ENCODE results near the gene FCN1.
"Not testable (repeated sequence)": the region's sequence is repeated elsewhere in the genome, so short reads cannot be mapped to it uniquely, and the experiment has no call there.

FCN1 gene

DNA sequence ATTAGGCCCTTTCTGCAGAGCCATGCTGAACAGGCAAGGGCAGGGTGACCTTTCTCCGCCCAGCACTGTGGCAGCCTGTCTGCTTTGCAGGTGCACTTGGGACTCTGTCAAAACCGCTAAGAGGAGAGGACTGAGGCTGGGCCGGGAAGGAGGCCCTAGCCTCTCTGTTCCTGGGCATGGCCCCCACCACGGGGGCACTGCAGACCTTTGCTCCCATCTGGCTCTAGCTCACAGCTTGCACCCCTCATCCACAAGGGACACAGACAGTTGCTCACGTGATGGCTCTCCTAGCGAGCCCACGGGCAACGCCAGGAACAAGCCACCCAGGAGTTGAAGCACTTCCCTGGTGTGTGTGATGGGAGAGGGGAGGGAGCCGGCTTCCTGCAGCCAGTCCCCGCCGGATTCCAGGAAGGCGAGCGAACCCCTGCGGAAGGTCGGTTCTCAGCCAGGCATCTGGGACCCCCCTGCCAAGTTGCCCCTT lies 43.0 kb upstream of the FCN1 start:
- Histone ChIP-seq H3K4me1 (no peaks in the 10 kb centered on the region; the same call in none of the 2 replicates), H3K4me3 (ENCODE audit: low read depth, low read length) (no peak overlapping the region), H3K27me3 (no peaks in the 10 kb centered on the region), H3K36me3 (no peaks in the 10 kb centered on the region), H3K9me3 (no peaks in the 10 kb centered on the region)
- TF ChIP-seq, protein P1, sequence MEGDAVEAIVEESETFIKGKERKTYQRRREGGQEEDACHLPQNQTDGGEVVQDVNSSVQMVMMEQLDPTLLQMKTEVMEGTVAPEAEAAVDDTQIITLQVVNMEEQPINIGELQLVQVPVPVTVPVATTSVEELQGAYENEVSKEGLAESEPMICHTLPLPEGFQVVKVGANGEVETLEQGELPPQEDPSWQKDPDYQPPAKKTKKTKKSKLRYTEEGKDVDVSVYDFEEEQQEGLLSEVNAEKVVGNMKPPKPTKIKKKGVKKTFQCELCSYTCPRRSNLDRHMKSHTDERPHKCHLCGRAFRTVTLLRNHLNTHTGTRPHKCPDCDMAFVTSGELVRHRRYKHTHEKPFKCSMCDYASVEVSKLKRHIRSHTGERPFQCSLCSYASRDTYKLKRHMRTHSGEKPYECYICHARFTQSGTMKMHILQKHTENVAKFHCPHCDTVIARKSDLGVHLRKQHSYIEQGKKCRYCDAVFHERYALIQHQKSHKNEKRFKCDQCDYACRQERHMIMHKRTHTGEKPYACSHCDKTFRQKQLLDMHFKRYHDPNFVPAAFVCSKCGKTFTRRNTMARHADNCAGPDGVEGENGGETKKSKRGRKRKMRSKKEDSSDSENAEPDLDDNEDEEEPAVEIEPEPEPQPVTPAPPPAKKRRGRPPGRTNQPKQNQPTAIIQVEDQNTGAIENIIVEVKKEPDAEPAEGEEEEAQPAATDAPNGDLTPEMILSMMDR (IDR thresholded peaks at IDR 0.05; ENCODE audit: low read depth, low read length), result no peak
- no peak for DNase-seq

DNA sequence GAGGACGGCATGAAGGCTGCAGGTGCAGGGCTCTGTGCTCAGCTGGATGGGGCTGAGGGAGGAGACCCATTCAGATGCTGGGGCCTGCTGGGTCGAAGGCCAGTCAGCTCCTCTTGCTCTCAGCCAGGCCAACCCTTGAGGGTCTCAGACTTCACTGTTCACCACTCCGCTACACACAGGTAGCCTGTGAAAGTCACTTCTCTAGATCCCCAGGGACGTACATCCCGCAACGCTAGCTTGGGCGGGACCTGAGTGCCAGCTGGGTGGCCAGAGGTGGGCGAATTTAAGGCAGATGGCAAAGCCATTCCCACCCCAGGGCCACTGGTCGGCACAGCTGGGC lies 42.2 kb upstream of the FCN1 start:
- TF ChIP-seq, protein P1 (IDR thresholded peaks at IDR 0.05; ENCODE audit: low read depth, low read length), result no peak
- DNase-seq, result no peak

DNA sequence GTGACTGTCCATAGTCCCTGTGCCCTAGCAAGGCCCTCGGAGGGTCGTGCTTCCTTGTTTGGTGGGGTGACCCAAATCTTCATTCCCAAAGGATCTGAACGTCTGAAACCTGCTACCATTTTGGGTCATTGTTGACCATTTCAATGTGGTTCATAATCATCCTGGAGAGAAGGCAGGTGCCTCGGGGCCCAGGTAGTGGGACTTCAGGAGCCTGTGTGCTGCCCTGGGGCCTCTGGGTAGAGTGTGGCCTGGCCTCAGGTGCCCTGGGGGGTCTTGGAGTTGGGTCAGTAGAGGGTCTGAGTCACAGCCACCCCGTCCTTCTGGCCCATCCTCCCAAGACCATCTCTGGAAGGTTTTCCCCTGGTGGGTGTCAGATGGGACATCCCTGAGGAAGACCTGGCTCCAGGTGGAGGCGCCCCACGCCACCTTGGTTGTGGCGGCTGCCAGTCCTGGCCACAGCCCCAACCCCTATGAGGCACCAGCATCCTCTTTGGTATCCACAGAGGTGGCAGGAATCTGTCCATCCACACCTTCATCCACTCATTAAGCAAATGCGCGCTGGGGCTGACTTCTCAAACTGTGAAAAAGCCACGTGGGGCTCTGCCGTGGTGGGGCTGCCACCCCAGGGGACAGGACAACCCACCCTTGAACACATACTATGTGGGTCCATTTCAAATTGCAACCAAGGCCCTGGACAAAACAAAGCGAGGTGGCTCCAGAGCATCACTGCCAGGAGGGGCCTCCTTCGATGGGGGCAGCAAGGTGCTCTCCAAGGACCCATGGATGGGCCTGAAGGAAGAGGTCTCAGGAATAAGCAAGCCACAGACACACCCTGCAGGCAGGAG lies 41.6 kb upstream of the FCN1 start:
- no peaks in the 10 kb centered on the region for H3K9me3 ChIP-seq
- H3K4me1 ChIP-seq, result no peaks in the 10 kb centered on the region; the same call in none of the 2 replicates
- H3K4me3 ChIP-seq (ENCODE audit: low read depth, low read length), result no peak overlapping the region
- TF ChIP-seq, protein P1 (IDR thresholded peaks at IDR 0.05; ENCODE audit: low read depth, low read length), result no peak
- no peaks in the 10 kb centered on the region for H3K27me3 ChIP-seq
- no peaks in the 10 kb centered on the region for H3K36me3 ChIP-seq
- DNase-seq, result no peak

More for the DNA sequence above, 42.2 kb upstream of the FCN1 start:
- Histone ChIP-seq H3K4me1 (no peaks in the 10 kb centered on the region; the same call in none of the 2 replicates), H3K9me3 (no peaks in the 10 kb centered on the region), H3K4me3 (ENCODE audit: low read depth, low read length) (no peak overlapping the region), H3K36me3 (no peaks in the 10 kb centered on the region), H3K27me3 (no peaks in the 10 kb centered on the region)

DNA sequence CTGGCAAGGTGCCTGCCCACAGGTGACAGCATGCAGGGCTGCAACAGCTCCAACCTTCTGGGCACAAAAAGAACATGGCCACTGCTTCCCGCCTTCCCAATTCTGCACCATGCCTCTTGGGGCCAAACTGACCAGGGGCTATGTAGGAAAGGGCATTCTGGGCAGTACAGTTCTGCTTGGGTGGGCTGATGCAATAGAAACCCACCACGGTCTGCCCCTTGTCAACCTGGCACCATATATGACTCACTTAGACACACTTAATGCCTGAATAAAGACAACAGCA lies 40.2 kb upstream of the FCN1 start:
- DNase-seq, result no peak
- TF ChIP-seq, protein P1 (IDR thresholded peaks at IDR 0.05; ENCODE audit: low read depth, low read length), result no peak
- H3K4me1 ChIP-seq, result no peaks in the 10 kb centered on the region; the same call in none of the 2 replicates
- H3K36me3 ChIP-seq, result no peaks in the 10 kb centered on the region
- H3K27me3 ChIP-seq, result no peaks in the 10 kb centered on the region
- H3K9me3 ChIP-seq, result no peaks in the 10 kb centered on the region
- no peak overlapping the region for H3K4me3 ChIP-seq (ENCODE audit: low read depth, low read length)

DNA sequence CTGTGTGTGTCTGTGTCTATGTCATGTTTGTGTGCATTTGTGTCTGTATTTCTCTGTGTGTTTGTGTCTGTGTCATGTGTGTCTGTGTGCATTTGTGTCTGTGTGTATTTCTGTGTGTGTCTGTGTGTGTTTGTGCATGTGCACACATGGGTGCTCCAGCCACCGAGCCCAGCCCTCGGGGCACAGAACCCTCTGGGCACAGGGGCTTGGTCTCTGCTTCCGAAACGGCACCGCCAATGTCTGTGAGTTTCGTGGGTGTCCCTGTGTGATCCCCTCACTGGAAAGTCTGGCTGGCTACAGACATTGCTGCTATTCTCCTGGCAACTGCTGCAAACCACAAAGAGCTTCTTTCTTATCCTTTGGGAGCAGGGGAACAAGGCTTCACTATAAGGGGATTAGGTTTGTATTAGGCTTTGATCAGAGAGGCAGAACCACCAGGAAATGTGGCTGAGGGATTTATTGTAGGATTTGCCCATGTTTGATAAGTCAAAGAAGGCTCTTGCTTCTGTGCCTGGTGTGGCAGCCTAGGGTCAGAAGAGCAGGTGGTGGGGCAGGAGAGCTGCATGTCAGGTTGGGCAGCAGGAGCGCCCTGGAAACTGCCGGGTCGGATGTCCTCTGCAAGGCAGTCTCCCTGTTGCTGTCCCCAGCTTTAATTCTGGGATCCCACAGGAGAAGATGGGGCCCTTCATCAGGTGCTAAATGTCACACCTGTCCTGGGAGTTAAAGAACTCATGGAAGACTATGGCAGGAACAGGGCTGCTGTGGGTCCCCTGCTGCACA lies 39.6 kb upstream of the FCN1 start:
- H3K4me1 ChIP-seq, result no peaks in the 10 kb centered on the region; the same call in none of the 2 replicates

DNA sequence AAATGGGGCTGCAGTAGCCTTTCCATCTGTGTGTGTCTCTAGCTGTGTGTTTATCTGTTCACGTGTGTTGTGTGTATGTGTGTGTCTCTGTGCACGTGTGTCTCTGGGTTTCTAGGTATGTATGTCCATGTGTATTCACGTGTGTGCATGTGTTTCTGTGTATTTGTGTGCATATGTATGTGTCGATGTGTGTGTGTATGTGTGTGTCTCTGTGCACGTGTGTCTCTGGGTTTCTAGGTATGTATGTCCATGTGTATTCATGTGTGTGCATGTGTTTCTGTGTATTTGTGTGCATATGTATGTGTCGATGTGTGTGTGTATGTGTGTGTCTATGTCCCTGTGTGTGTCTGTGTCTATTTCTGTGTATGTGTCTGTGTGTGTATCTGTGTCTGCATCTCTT lies 38.7 kb upstream of the FCN1 start:
- not testable (repeated sequence) for H3K4me1 ChIP-seq; H3K4me3 ChIP-seq (ENCODE audit: low read depth, low read length); H3K36me3 ChIP-seq; H3K9me3 ChIP-seq; H3K27me3 ChIP-seq; DNase-seq

More for the DNA sequence above, 39.6 kb upstream of the FCN1 start:
- Histone ChIP-seq H3K9me3 (no peaks in the 10 kb centered on the region), H3K36me3 (no peaks in the 10 kb centered on the region), H3K4me3 (ENCODE audit: low read depth, low read length) (no peak overlapping the region), H3K27me3 (no peaks in the 10 kb centered on the region)
- TF ChIP-seq, protein P1 (IDR thresholded peaks at IDR 0.05; ENCODE audit: low read depth, low read length), result no peak
- DNase-seq, result no peak

Data from BE2C (cell line).